Stimulated activated naive CD8-positive, alpha-beta T cell treated with anti-CD3 and anti-CD28 coated beads, Interleukin-15, Interleukin-2, amounts not matched to agents 100 U/mL and 50 U/mL, for 24 hours (primary cell): Measurements from ENCODE around the gene SELENOI.
"Not testable (repeated sequence)": the region's sequence is repeated elsewhere in the genome, so short reads cannot be mapped to it uniquely, and the experiment has no call there.

Source experiments
- ATAC-seq: fragments of 150-1000 bp; cut with Tn5 transposase; one replicate; pipeline ENCODE4 v1.10.0; 2021
- DNase-seq: peaks from one replicate; pipeline ENCODE4 v3.0.0; 2021

Gene SELENOI

GRCh38 chr2:26359886-26360473 lies 14.0 kb downstream of the SELENOI start:
- no peak for DNase-seq
- no peak for ATAC-seq

- ATAC-seq (peak; percentile 77), DNase-seq (no peak)
Observed at GRCh38 chr2:26363323-26363722, 17.4 kb downstream of the SELENOI start.

- no peak for DNase-seq
- no peak for ATAC-seq
Observed at GRCh38 chr2:26363958-26364357, 18.0 kb downstream of the SELENOI start.

DNA sequence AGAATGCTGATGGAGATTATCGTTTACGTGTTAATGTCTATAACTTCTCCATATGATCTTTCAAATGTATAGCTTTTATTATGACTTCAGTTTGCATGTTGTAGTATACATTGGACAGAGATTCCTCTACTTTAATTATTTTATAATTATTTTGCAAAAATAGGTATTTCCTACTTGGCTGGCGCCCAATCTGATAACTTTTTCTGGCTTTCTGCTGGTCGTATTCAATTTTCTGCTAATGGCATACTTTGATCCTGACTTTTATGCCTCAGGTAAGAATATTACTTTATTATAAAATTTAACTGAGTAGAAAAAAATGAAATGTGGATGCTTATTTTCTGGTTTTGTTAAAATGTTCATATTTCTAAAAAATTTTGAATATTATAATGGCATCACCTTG lies 18.7 kb downstream of the SELENOI start:
- no peak for ATAC-seq

DNA sequence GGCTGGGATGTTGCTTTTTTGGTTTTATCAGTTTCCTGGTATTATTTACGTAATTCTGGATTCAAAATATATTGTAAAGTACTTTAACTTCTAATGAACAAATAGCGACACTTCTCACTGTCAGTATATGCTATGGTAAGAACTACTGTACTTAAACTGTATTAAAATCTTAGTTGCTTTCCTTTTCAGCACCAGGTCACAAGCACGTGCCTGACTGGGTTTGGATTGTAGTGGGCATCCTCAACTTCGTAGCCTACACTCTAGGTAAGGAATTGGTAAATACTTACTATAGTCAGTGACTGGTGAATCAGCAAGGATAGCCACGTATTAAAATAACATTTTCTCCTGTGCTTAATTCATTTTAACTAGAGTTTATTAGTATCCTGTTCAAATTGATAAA lies 21.0 kb downstream of the SELENOI start:
- DNase-seq = no peak
- ATAC-seq = no peak

More for the DNA sequence above, 18.7 kb downstream of the SELENOI start:
- DNase-seq = no peak

GRCh38 chr2:26369664-26370063 lies 23.7 kb downstream of the SELENOI start:
- DNase-seq, ATAC-seq: not testable (repeated sequence)

DNA sequence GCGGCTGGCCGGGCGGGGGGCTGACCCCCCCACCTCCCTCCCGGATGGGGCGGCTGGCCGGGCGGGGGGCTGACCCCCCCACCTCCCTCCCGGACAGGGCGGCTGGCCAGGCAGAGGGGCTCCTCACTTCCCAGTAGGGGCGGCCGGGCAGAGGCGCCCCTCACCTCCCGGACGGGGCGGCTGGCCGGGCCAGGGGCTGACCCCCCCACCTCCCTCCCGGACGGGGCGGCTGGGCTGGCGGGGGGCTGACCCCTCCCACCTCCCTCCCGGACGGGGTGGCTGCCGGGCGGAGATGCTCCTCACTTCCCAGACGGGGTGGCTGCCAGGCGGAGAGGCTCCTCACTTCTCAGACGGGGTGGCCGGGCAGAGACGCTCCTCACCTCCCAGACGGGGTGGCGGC lies 25.0 kb downstream of the SELENOI start:
- DNase-seq, ATAC-seq: not testable (repeated sequence)

DNA sequence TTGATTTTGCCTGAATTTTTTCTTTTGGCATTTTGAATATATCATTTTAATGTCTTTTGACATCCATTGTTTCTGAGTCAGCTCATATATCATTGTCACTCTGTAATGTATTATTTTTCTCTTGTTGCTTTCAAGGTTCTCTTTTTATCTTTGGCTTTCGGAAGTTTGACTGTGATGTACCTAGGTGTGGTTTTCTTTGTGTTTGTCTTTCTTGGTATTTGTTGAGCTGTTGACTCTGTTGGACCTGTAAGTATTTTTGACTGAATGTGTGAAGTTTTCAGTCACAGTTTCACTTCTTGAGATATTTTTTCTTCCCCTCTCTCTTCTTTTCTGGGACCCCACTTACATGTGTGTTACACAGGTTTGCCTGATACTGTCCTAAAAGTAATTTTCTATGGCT lies 30.9 kb downstream of the SELENOI start:
- ATAC-seq (no peak), DNase-seq (no peak)

- DNase-seq (no peak), ATAC-seq (no peak)
Observed at GRCh38 chr2:26380281-26380680, 34.3 kb downstream of the SELENOI start.

- DNase-seq = no peak
- ATAC-seq = no peak
Observed at GRCh38 chr2:26382564-26382963, 36.6 kb downstream of the SELENOI start.

- ATAC-seq (no peak), DNase-seq (no peak)
Observed at GRCh38 chr2:26384183-26384582, 38.2 kb downstream of the SELENOI start.

DNA sequence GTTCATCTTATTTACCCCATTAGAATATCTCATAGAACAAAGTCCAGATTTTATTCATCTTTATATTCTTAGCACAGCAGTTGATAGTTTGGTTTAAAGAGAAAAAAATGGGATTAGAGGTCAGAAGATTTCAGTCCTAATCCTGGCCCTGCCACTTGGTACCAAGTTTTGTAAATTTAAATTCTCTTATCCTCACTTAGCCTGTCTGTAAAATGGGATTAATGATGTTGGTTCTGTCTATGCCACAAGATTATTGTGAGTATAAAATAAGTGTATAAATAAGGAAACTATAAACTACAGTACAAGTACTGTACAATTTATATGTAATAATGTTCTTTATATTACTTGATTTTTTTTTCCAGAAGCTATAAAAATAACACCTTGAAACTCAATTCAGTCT lies 38.7 kb downstream of the SELENOI start:
- ATAC-seq (no peak), DNase-seq (no peak)

GRCh38 chr2:26387189-26387588 lies 41.2 kb downstream of the SELENOI start:
- DNase-seq = no peak
- no peak for ATAC-seq

DNA sequence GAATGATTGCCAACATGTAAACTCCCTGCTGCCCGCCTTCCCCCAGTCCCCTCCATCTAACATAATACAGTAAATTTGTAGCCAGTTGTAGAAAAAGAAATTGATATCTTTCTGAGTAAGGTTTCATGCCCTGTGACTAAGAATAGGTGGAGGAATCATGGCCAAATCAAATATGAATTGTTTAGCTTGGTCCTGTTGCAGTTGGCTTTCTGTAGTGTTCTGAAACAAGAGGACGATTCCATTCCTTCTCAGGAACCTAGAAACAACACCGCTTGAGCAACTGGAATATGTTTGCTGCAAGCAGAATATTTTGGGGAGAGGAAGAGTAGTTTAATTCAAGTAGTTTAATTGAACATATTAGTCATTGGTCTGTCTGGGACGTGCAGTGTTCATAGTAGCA lies 48.8 kb downstream of the SELENOI start:
- DNase-seq = no peak

DNA sequence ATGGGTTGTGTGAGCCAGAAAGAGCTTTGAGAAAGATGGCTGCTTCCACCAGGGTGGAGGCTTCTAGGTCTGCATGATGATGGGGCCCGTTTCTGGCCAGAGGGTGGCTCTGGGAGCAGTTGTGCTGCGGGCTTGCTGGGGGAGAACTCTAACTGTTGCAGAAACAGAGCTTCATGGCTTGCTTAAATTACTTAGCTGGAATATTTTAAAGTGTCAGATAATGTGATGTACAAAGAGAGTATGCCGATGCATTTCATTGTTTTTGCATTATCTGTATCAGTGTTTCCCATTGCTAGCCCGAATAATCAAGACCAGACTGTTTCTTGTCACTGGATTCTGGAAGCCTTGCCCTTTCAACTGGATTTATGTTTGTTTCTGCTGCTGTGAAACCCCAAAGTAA lies 49.5 kb downstream of the SELENOI start:
- DNase-seq (no peak), ATAC-seq (no peak)

More for the DNA sequence above, 48.8 kb downstream of the SELENOI start:
- ATAC-seq = no peak

- ATAC-seq (peak; percentile 87), DNase-seq (peak; percentile 48)
Observed at GRCh38 chr2:26396734-26397298, 50.9 kb downstream of the SELENOI start.

GRCh38 chr2:26399771-26400376 lies 53.9 kb downstream of the SELENOI start:
- ATAC-seq (no peak), DNase-seq (no peak)

- no peak for ATAC-seq
- DNase-seq = no peak
Observed at GRCh38 chr2:26400723-26401122, 54.8 kb downstream of the SELENOI start.

GRCh38 chr2:26401739-26402541 lies 56.0 kb downstream of the SELENOI start, which contains the start of gene DRC1:
TSS of gene DRC1 (plus strand) at chr2:26401920. CDS start at chr2:26401990, 70 bp downstream.
- ATAC-seq (no peak), DNase-seq (peak; percentile 47)

DNA sequence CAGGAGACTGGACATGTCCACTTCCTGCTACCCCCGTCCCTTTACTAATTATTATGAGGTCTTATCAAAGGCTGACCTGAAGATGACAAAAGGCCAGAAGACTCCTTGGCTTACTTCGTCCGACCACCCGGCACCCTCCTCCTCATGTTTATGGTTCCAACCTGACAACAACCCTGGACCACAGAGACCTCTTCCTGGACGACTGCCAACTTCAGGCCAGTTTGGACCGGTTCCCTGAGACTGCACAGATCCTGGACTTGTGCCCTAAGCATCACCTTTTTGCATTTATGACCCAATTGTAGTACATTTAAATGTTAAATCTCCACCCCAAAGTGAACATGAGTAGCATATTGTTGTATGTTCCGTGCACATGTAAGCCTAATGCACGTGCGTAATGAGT lies 61.6 kb downstream of the SELENOI start:
- ATAC-seq = no peak
- DNase-seq = no peak

DNA sequence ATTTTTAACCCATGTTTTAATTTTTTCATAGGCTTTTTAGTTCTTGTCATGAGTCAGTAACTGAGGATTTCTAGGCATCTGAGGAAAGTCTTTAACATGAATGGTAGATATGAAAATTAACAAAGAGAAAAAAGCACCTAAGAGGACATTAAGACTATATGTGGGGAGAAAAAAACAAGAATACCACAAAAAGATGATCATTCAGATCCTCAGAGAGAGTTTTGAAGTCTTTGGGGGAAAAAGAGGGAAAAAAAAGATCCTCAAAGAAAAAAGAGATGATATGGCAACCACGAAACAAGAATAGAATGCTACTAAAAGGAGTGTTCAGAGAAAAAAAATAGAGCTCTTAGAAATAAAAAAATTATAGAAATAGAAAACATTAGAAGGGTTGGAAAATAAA lies 63.8 kb downstream of the SELENOI start:
- no peak for ATAC-seq
- no peak for DNase-seq

- ATAC-seq = no peak
Observed at GRCh38 chr2:26410764-26411243, 64.9 kb downstream of the SELENOI start.

DNA sequence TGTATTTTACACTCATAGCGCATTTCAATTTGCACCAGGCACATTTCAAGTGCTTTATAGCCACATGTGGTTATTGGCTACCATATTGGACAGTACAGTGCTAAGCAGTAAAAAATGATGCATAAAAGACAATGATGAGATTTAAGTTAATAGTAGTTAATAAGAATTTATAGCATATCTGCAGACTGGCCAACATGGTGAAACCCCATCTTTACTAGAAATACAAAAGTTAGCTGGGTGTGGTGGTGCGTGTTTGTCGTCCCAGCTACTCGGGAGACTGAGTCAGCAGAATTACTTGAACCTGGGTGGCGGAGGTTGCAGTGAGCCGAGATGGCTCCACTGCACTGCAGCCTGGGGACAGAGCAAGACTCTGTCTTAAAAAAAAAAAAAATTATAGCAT lies 65.5 kb downstream of the SELENOI start:
- DNase-seq = no peak
- ATAC-seq = no peak

More at GRCh38 chr2:26410764-26411243, 64.9 kb downstream of the SELENOI start:
- no peak for DNase-seq
